NCI-H345 treated with DMSO at 0.1 percent for 48 hours (cell line): Measurements from ENCODE around the gene ZNF667.

Source experiments
- DNase-seq: peaks from one replicate; lab custom pipeline; 2025; ENCODE audit not compliant: unreplicated experiment; lab: John Stamatoyannopoulos, UW

Gene ZNF667

DNA sequence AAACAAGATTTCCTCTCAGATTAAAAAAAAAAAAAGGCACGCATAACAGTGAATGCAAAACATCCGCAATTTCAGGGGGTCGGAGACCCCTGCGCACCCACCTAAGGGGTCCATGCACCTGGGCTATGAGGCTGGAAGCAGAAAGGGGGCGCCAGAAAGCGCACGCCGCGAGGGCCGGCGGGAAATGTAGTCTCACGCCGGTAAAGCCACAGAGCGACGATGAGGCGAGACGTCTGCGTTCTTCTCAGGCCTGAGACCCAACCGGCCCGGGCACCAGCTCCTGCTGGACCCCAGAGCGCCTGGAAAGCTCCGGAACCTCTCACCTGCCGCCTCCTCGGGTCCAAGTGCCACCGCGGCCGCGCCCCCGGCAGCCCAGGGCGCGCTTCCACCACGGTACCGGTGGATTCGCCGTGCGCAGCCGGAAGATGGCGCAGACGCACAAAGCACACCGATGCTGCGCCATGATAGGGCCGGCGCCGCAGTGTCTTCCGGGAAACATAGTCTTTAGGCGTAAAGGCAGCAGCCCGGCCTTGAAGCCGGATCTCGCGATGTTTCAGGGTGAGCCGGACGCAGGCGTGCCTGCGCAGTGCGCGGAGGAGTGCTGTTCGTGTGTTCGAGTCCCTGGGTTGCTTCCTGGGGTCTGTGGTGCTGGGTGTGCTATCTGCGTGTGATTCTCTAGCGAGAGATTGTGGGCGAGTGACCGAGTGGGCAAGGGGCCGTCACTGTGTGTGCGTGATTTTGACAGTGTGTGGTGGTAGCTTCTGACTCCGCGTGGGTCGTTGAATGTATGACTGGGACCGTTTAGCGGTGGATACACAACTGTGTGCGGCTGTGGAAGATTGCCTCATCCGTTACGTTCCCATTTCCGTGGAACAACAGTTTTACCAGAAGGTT is 83.8 kb downstream of the ZNF667 start, which contains the start of gene ZNF582:
ZNF582 (minus strand) TSS at position 416 of the 894 bp plus-strand sequence. CDS start 1,782 bp downstream, outside the sequence.
- peak; percentile 23 for DNase-seq
